GM12865 (cell line): ENCODE measurements around the gene BEST2.
A peak's percentile ranks its signal among the peaks of the same experiment; 100 is the strongest.
"Not testable (repeated sequence)": the region's sequence is repeated elsewhere in the genome, so short reads cannot be mapped to it uniquely, and the experiment has no call there.

Source experiments
- DNase-seq: peaks from one replicate; pipeline ENCODE4 v3.0.0; 2010; ENCODE audit warnings: low read depth
- H3K4me3 ChIP-seq: 2 replicates; pipeline ENCODE4 v1.5.1; 2011; ENCODE audit warnings: mild to moderate bottlenecking, low read depth, low read length, control low read depth
- TF ChIP-seq, protein P1 (sequence below): IDR thresholded peaks from 2 replicates; pipeline ENCODE4 v1.5.1; 2011; ENCODE audit warnings: low read length, control low read depth, low read depth, inconsistent platforms; ENCODE audit not compliant: insufficient read depth; ENCODE audit errors: missing control alignments

BEST2 gene

GRCh38 chr19:12723381-12723640 is 28.3 kb upstream of the BEST2 start:
- H3K4me3 ChIP-seq: peak overlapping the region; percentile 94
- TF ChIP-seq, protein P1, sequence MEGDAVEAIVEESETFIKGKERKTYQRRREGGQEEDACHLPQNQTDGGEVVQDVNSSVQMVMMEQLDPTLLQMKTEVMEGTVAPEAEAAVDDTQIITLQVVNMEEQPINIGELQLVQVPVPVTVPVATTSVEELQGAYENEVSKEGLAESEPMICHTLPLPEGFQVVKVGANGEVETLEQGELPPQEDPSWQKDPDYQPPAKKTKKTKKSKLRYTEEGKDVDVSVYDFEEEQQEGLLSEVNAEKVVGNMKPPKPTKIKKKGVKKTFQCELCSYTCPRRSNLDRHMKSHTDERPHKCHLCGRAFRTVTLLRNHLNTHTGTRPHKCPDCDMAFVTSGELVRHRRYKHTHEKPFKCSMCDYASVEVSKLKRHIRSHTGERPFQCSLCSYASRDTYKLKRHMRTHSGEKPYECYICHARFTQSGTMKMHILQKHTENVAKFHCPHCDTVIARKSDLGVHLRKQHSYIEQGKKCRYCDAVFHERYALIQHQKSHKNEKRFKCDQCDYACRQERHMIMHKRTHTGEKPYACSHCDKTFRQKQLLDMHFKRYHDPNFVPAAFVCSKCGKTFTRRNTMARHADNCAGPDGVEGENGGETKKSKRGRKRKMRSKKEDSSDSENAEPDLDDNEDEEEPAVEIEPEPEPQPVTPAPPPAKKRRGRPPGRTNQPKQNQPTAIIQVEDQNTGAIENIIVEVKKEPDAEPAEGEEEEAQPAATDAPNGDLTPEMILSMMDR: no peak
- DNase-seq: peak; percentile 26

GRCh38 chr19:12723641-12724426 is 27.8 kb upstream of the BEST2 start, which contains the start of gene TNPO2:
Gene TNPO2, minus strand, starts transcription at chr19:12723932. Its CDS starts 2,955 bp downstream, at chr19:12720977.
- H3K4me3 ChIP-seq: peak within 1 kb of the TSS; percentile 94
- TF ChIP-seq, protein P1: no peak
- peak; percentile 87 for DNase-seq

- not testable (repeated sequence) for DNase-seq, H3K4me3 ChIP-seq
Observed at GRCh38 chr19:12725612-12726011, 26.0 kb upstream of the BEST2 start.

GRCh38 chr19:12726988-12727316 is 24.6 kb upstream of the BEST2 start:
- DNase-seq: no peak
- H3K4me3 ChIP-seq: no peak overlapping the region
- TF ChIP-seq, protein P1: no peak

DNA sequence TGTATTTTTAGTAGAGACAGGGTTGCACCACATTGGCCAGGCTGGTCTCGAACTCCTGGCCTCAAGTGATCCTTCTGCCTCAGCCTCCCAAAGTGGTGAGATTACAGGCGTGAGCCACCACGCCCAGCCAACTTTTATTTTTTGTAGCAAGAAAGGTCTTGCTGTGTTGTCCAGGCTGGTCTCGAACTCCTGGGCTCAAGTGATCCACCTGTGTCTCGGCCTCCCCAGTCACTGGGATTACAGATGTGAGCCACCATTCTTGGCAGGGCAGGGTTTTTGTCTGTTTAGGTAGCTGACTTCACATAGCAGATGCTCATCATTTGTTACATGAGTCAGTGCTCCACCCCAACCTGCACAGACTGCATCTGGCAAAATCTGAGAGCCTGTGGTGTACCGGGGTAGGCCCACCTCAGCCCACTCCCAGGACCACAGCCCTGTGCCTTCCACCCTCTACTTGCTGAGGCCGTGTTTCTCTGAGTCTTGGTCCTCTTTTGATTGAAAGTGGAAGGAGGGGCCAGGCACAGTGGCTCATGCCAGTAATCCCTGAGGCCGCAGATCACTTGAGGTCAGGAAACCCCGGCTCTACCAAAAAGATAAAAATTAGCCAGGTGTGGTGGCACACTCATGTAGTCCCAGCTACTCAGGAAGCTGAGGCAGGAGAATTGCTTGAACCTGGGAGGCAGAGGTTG is 23.7 kb upstream of the BEST2 start:
- DNase-seq: no peak
- no peak overlapping the region for H3K4me3 ChIP-seq
- TF ChIP-seq, protein P1: no peak

DNA sequence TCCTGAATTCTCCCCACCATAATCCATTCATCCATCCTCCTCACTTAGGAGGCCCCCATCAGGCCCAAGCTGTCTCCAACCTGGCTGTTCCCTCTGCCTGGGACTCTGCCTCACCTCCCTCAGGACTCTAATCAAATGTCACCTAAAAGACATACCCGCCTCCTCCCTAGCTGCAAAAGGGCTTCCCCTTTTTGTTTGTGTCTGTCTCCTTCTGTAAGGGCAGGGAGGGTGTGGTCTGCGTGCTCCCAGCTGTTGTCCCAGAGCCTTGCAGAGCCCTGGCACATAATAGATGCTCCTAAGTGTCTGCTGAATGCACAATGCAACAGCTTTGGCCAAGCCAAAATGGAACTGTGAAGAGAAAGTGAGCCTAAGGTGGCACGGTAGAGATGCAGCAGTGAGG is 21.5 kb upstream of the BEST2 start:
- no peak overlapping the region for H3K4me3 ChIP-seq
- DNase-seq: no peak
- TF ChIP-seq, protein P1: no peak

- TF ChIP-seq, protein P1: no peak
- H3K4me3 ChIP-seq: no peak overlapping the region
- DNase-seq: no peak
Observed at GRCh38 chr19:12731337-12731736, 20.3 kb upstream of the BEST2 start.
